Liver (tissue), 9 donors: Measurements from ENCODE around the gene KRT71. TPM values are rescaled to one million over a fixed set of nuclear protein-coding genes. Genes with fewer than 3 reads are reported as not detected.

Experiments used
- DNase-seq: peaks from one replicate; pipeline ENCODE4 v3.0.0-alpha.2; 2017; ENCODE audit warnings: low spot score
- H3K27ac ChIP-seq, 2 donors: one replicate each; pipeline ENCODE4 v1.7.0; 2013; ENCODE audit warnings: inconsistent platforms in 2 of 2, low read length in 2 of 2, control low read depth in 1 of 2, low read depth in 1 of 2, mild to moderate bottlenecking in 1 of 2
- H3K27me3 ChIP-seq, 4 donors: one replicate each; pipeline versions ENCODE4 v1.6.1 to v1.7.0; 2013; ENCODE audit warnings: low read length in 3 of 4, inconsistent platforms in 1 of 4, mild to moderate bottlenecking in 1 of 4, moderate library complexity in 1 of 4; ENCODE audit not compliant: control insufficient read depth in 4 of 4, insufficient read depth in 4 of 4
- H3K36me3 ChIP-seq, 4 donors: one replicate each; pipeline versions ENCODE4 v1.6.1 to v1.7.0; 2013; ENCODE audit warnings: low read length in 3 of 4, mild to moderate bottlenecking in 3 of 4, low read depth in 1 of 4, moderate library complexity in 1 of 4; ENCODE audit not compliant: control insufficient read depth in 4 of 4, insufficient read depth in 3 of 4
- H3K4me1 ChIP-seq, 4 donors: one replicate each; pipeline versions ENCODE4 v1.6.1 to v1.7.0; 2013; ENCODE audit warnings: low read length in 3 of 4, mild to moderate bottlenecking in 3 of 4, moderate library complexity in 1 of 4; ENCODE audit not compliant: control insufficient read depth in 4 of 4, insufficient read depth in 4 of 4
- H3K4me3 ChIP-seq, 3 donors: one replicate each; pipeline versions ENCODE4 v1.6.1 to v1.7.0; 2013; ENCODE audit warnings: low read length in 3 of 3, control low read depth in 1 of 3, low read depth in 1 of 3, mild to moderate bottlenecking in 1 of 3
- H3K9ac ChIP-seq, 2 donors: one replicate each; pipeline ENCODE4 v1.7.0; 2013; ENCODE audit warnings: low read length in 2 of 2, mild to moderate bottlenecking in 2 of 2, moderate library complexity in 2 of 2, control low read depth in 1 of 2, low read depth in 1 of 2
- H3K9me3 ChIP-seq, 4 donors: one replicate each; pipeline versions ENCODE4 v1.6.1 to v1.7.0; 2013; ENCODE audit warnings: low read length in 3 of 4; ENCODE audit not compliant: control insufficient read depth in 4 of 4
- CTCF ChIP-seq: fragments of 150-350 bp; IDR thresholded peaks from 2 replicates; pipeline ENCODE4 v1.5.1; 2017; ENCODE audit warnings: improper control_type of control experiment, low read depth, low read length; ENCODE audit not compliant: missing input control
- EGR1 ChIP-seq, 2 donors: IDR thresholded peaks; 2 replicates each; pipeline ENCODE4 v1.6.1; 2016 to 2018; ENCODE audit warnings: antibody characterized with exemption in 2 of 2, low read depth in 2 of 2
- FOXA1 ChIP-seq: IDR thresholded peaks from 2 replicates; pipeline ENCODE4 v1.6.1; 2016; ENCODE audit warnings: antibody characterized with exemption
- FOXA2 ChIP-seq: IDR thresholded peaks from 2 replicates; pipeline ENCODE4 v1.6.1; 2016; ENCODE audit warnings: antibody characterized with exemption
- GABPA ChIP-seq, 2 donors: IDR thresholded peaks in 1 of 2; conservative IDR thresholded peaks in 1 of 2; 2 replicates each; pipeline ENCODE4 v1.6.1; 2016; ENCODE audit warnings: antibody characterized with exemption in 2 of 2, mild to moderate bottlenecking in 1 of 2, moderate library complexity in 1 of 2
- HNF4G ChIP-seq: IDR thresholded peaks from 2 replicates; pipeline ENCODE4 v1.6.1; 2016; ENCODE audit warnings: antibody characterized with exemption
- JUND ChIP-seq, 2 donors: IDR thresholded peaks; 2 replicates each; pipeline ENCODE4 v1.6.1; 2016; ENCODE audit warnings: antibody characterized with exemption in 2 of 2
- RAD21 ChIP-seq, 2 donors: IDR thresholded peaks; 2 replicates each; pipeline ENCODE4 v1.6.1; 2016; ENCODE audit warnings: antibody characterized with exemption in 2 of 2, mild to moderate bottlenecking in 2 of 2
- REST ChIP-seq: IDR thresholded peaks from 2 replicates; pipeline ENCODE4 v1.6.1; 2016; ENCODE audit warnings: antibody characterized with exemption, mild to moderate bottlenecking
- SP1 ChIP-seq: IDR thresholded peaks from 2 replicates; pipeline ENCODE4 v1.6.1; 2018; ENCODE audit warnings: antibody characterized with exemption, mild to moderate bottlenecking
- TAF1 ChIP-seq: conservative IDR thresholded peaks from 2 replicates; pipeline ENCODE4 v1.6.1; 2016; ENCODE audit warnings: antibody characterized with exemption, mild to moderate bottlenecking
- YY1 ChIP-seq: IDR thresholded peaks from 2 replicates; pipeline ENCODE4 v1.6.1; 2016; ENCODE audit warnings: antibody characterized with exemption, mild to moderate bottlenecking
- WGBS: extraction: QIAGEN DNeasy Blood & Tissue Kit; methylation state at CpG from one replicate; pipeline ENCODE4 v1.1.7; 2013; 5-methylcytosine and 5-hydroxymethylcytosine counted together
- polyA plus RNA-seq, 2 donors: library from polyadenylated mRNA; stranded (reverse) in 1 of 2; unstranded in 1 of 2; fragments of 200-250 nt in 1 of 2; fragments of >200 nt in 1 of 2; fragmentation: Nextera tagmentation in 1 of 2; extraction: Ambion mirVana in 1 of 2; gene quantifications; one replicate each; pipeline versions ENCODE4 v1.2.1 to v1.2.3, GENCODE V29; 2013 to 2015
- total RNA-seq, 2 donors: library from RNA; depleted of rRNA; stranded (reverse); fragments of >200 nt; gene quantifications; one replicate each; pipeline ENCODE4 v1.2.3, GENCODE V29; 2014
- donor health status: healthy.
- donor health status: healthy.
- donor health status: healthy.
- donor health status: healthy.
- donor health status: healthy.

KRT71 gene
- total and polyA plus RNA-seq, 4 donors: not detected

DNA sequence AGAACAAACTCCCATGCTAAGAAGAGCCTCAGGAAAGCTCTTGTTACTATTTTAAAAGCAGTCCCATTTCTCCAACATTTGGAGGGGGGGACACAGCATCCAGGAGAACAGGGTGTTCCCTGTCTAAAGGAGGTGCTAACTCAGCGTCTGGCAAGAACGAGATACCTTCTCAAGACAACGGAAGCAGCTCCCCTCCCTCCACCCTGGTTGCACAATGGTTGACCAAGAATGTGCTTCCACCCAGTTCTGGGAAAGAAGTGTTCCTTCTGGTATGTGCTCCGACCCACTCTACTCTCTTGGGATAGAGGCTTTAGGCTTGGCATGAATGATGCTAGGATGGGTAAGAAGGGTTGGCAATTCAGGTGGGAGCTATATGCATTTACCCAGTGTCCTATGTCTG is 58.4 kb downstream of the KRT71 start (continued):
- TF ChIP-seq REST (no peak), HNF4G (no peak)

GRCh38 chr12:52494100-52494499 is 58.8 kb downstream of the KRT71 start:
- no peak for DNase-seq
- no peak overlapping the region for H3K4me3 ChIP-seq
- H3K9ac ChIP-seq: no peak overlapping the region
- no peaks in the 10 kb centered on the region for H3K36me3 ChIP-seq
- H3K4me1 ChIP-seq: no peaks in the 10 kb centered on the region
- H3K9me3 ChIP-seq: no peaks in the 10 kb centered on the region
- WGBS: 95% methylated on average over 1 of the region's 1 CpG
- TF ChIP-seq SP1 (no peak), EGR1 (IDR thresholded peaks at IDR 0.05; ENCODE audit: low read depth in 2 of 2) (no peak), GABPA (IDR thresholded peaks at IDR 0.05 in 1 of 2, conservative IDR thresholded peaks at IDR 0.05 in 1 of 2) (no peak), FOXA1 (no peak), TAF1 (no peak), RAD21 (IDR thresholded peaks at IDR 0.05) (no peak), YY1 (no peak), JUND (IDR thresholded peaks at IDR 0.05) (no peak), CTCF (no peak), FOXA2 (no peak)
- H3K27me3 ChIP-seq: peaks cover 0 to 6% (median 0%) of the 10 kb centered on the region in 4 donors
- H3K27ac ChIP-seq: no peak overlapping the region

Other genes with a start within 250 kb of the KRT71 start
- gene KRT83, start 231.7 kb downstream of the KRT71 start, total RNA-seq: not detected
- gene KRT83, start 231.7 kb downstream of the KRT71 start, polyA plus RNA-seq: not detected
- not detected for gene KRT85, start 185.7 kb downstream of the KRT71 start, total RNA-seq
- not detected for gene KRT85, start 185.7 kb downstream of the KRT71 start, polyA plus RNA-seq
- not detected for gene KRT84, start 167.5 kb downstream of the KRT71 start, total RNA-seq
- gene KRT84, start 167.5 kb downstream of the KRT71 start, polyA plus RNA-seq: not detected
- not detected for gene KRT82, start 146.8 kb downstream of the KRT71 start, total RNA-seq
- not detected for gene KRT82, start 146.8 kb downstream of the KRT71 start, polyA plus RNA-seq
- not detected for gene KRT75, start 118.8 kb downstream of the KRT71 start, total RNA-seq
- not detected for gene KRT75, start 118.8 kb downstream of the KRT71 start, polyA plus RNA-seq
- under 1 TPM in 1 of 2 donors, not detected in 1; 0.23 TPM for gene KRT6B, start 101.0 kb downstream of the KRT71 start, total RNA-seq
- not detected for gene KRT6B, start 101.0 kb downstream of the KRT71 start, polyA plus RNA-seq
- gene KRT6C, start 79.3 kb downstream of the KRT71 start, total RNA-seq: under 1 TPM in 1 of 2 donors, not detected in 1; 0.61 TPM
- gene KRT6C, start 79.3 kb downstream of the KRT71 start, polyA plus RNA-seq: not detected
- under 1 TPM in 1 of 2 donors, not detected in 1; 0.05 TPM for gene KRT6A, start 59.9 kb downstream of the KRT71 start, total RNA-seq
- gene KRT6A, start 59.9 kb downstream of the KRT71 start, polyA plus RNA-seq: under 1 TPM in 1 of 2 donors, not detected in 1; 0.02 TPM
- gene KRT5, start 32.8 kb downstream of the KRT71 start, total RNA-seq: not detected
- gene KRT5, start 32.8 kb downstream of the KRT71 start, polyA plus RNA-seq: under 1 TPM in 1 of 2 donors, not detected in 1; 0.08 TPM
- not detected for gene KRT74, start 20.7 kb upstream of the KRT71 start, total RNA-seq
- gene KRT74, start 20.7 kb upstream of the KRT71 start, polyA plus RNA-seq: not detected
- not detected for gene KRT72, start 48.3 kb upstream of the KRT71 start, total RNA-seq
- not detected for gene KRT72, start 48.3 kb upstream of the KRT71 start, polyA plus RNA-seq
- not detected for gene KRT73, start 65.4 kb upstream of the KRT71 start, total RNA-seq
- not detected for gene KRT73, start 65.4 kb upstream of the KRT71 start, polyA plus RNA-seq
- gene KRT2, start 99.1 kb upstream of the KRT71 start, total RNA-seq: not detected
- not detected for gene KRT2, start 99.1 kb upstream of the KRT71 start, polyA plus RNA-seq
- 1 to 10 TPM in 1 of 2 donors, not detected in 1; 2.7 TPM for gene KRT1, start 127.3 kb upstream of the KRT71 start, total RNA-seq
- gene KRT1, start 127.3 kb upstream of the KRT71 start, polyA plus RNA-seq: under 1 TPM in 1 of 2 donors, not detected in 1; 0.14 TPM
- not detected for gene KRT77, start 150.4 kb upstream of the KRT71 start, total RNA-seq
- not detected for gene KRT77, start 150.4 kb upstream of the KRT71 start, polyA plus RNA-seq
- not detected for gene KRT76, start 224.2 kb upstream of the KRT71 start, total RNA-seq
- gene KRT76, start 224.2 kb upstream of the KRT71 start, polyA plus RNA-seq: not detected
- not detected for gene KRT3, start 243.0 kb upstream of the KRT71 start, total RNA-seq
- gene KRT3, start 243.0 kb upstream of the KRT71 start, polyA plus RNA-seq: not detected